DMS 273 (cell line): ENCODE results near the gene GPR31.
"Not testable (repeated sequence)": the region's sequence is repeated elsewhere in the genome, so short reads cannot be mapped to it uniquely, and the experiment has no call there.

Source experiments
- DNase-seq: peaks from one replicate; lab custom pipeline; 2025; ENCODE audit not compliant: unreplicated experiment; lab: John Stamatoyannopoulos, UW

The GPR31 gene

GRCh38 chr6:167167699-167168098 is 9.9 kb upstream of the GPR31 start:
- DNase-seq, result not testable (repeated sequence)

- DNase-seq, result no peak
Observed at GRCh38 chr6:167165858-167166471, 8.2 kb upstream of the GPR31 start.

- no peak for DNase-seq
Observed at GRCh38 chr6:167164261-167164660, 6.5 kb upstream of the GPR31 start.

GRCh38 chr6:167163476-167164011 is 5.8 kb upstream of the GPR31 start:
- no peak for DNase-seq

- DNase-seq, result no peak
Observed at GRCh38 chr6:167162591-167162990, 4.8 kb upstream of the GPR31 start.

- no peak for DNase-seq
Observed at GRCh38 chr6:167161851-167162467, 4.2 kb upstream of the GPR31 start.

GRCh38 chr6:167157414-167157813 is 366 bp downstream of the GPR31 start:
- no peak for DNase-seq

GRCh38 chr6:167154895-167155294 is 2.9 kb downstream of the GPR31 start:
- no peak for DNase-seq

GRCh38 chr6:167154291-167154690 is 3.5 kb downstream of the GPR31 start:
- DNase-seq, result no peak

- DNase-seq, result no peak
Observed at GRCh38 chr6:167153521-167153959, 4.2 kb downstream of the GPR31 start.

GRCh38 chr6:167152862-167153261 is 4.9 kb downstream of the GPR31 start:
- no peak for DNase-seq

- no peak for DNase-seq
Observed at GRCh38 chr6:167151648-167152047, 6.1 kb downstream of the GPR31 start.

GRCh38 chr6:167150941-167151549 is 6.7 kb downstream of the GPR31 start:
- DNase-seq, result no peak

GRCh38 chr6:167148997-167149396 is 8.8 kb downstream of the GPR31 start:
- no peak for DNase-seq

- DNase-seq, result no peak
Observed at GRCh38 chr6:167148021-167148420, 9.8 kb downstream of the GPR31 start.

GRCh38 chr6:167146977-167147376 is 10.8 kb downstream of the GPR31 start:
- DNase-seq, result no peak

GRCh38 chr6:167146135-167146534 is 11.6 kb downstream of the GPR31 start:
- no peak for DNase-seq

- no peak for DNase-seq
Observed at GRCh38 chr6:167145461-167145860, 12.3 kb downstream of the GPR31 start.

GRCh38 chr6:167143041-167143440 is 14.7 kb downstream of the GPR31 start:
- no peak for DNase-seq

GRCh38 chr6:167142433-167142761 is 15.4 kb downstream of the GPR31 start:
- no peak for DNase-seq

GRCh38 chr6:167141667-167142432 is 15.9 kb downstream of the GPR31 start:
- DNase-seq, result peak; percentile 77
